Sigmoid colon (tissue), 7 donors: ENCODE results near the gene NCAPH2. TPM values are rescaled to one million over a fixed set of nuclear protein-coding genes. Genes with fewer than 3 reads are reported as not detected.

Experiments used
- DNase-seq: peaks from one replicate; pipeline ENCODE4 v3.0.0-alpha.2; 2019
- H3K27ac ChIP-seq, 4 donors: fragments of 200-600 bp; sonication (generic); one replicate each; pipeline ENCODE4 v1.5.1; 2016 to 2019; ENCODE audit warnings: mild to moderate bottlenecking in 1 of 4
- H3K27me3 ChIP-seq, 3 donors: fragments of 200-600 bp; sonication (generic); one replicate each; pipeline ENCODE4 v1.5.1; 2019; ENCODE audit warnings: mild to moderate bottlenecking in 1 of 3
- H3K36me3 ChIP-seq, 4 donors: fragments of 200-600 bp; sonication (generic); one replicate each; pipeline ENCODE4 v1.5.1; 2016 to 2019
- H3K4me1 ChIP-seq, 4 donors: fragments of 200-600 bp; sonication (generic); one replicate each; pipeline ENCODE4 v1.5.1; 2017 to 2019
- H3K4me3 ChIP-seq, 4 donors: fragments of 200-600 bp; sonication (generic); one replicate each; pipeline ENCODE4 v1.5.1; 2017 to 2019; ENCODE audit warnings: mild to moderate bottlenecking in 2 of 4, moderate library complexity in 1 of 4
- H3K9me3 ChIP-seq, 4 donors: fragments of 200-600 bp in 3 of 4; sonication (generic) in 3 of 4; one replicate each; pipeline versions ENCODE4 v1.5.1 to v1.6.1; 2013 to 2019
- EP300 ChIP-seq, 4 donors: sonication (generic); formaldehyde crosslinking; IDR thresholded peaks; one replicate each; pipeline ENCODE4 v1.6.1; 2017; ENCODE audit warnings: antibody characterized with exemption in 4 of 4
- POLR2A ChIP-seq, 2 donors: fragments of 450-650 bp; IDR thresholded peaks; one replicate each; pipeline ENCODE4 v1.6.1; 2016; ENCODE audit warnings: antibody characterized with exemption in 2 of 2, mild to moderate bottlenecking in 2 of 2, moderate library complexity in 2 of 2
- POLR2AphosphoS5 ChIP-seq, 4 donors: sonication (generic); formaldehyde crosslinking; IDR thresholded peaks; one replicate each; pipeline ENCODE4 v1.6.1; 2017; ENCODE audit warnings: antibody characterized with exemption in 4 of 4
- WGBS, 2 donors: extraction: QIAGEN DNeasy Blood & Tissue Kit; methylation state at CpG; one replicate each; pipeline ENCODE4 v1.1.7; 2013; 5-methylcytosine and 5-hydroxymethylcytosine counted together
- intact Hi-C: fragments of 100-400 bp; cut with DNase I; formaldehyde crosslinking; loops from one replicate; pipeline ENCODE4 v1.15.1; 2023
- polyA plus RNA-seq, 3 donors: library from polyadenylated mRNA; stranded (reverse); fragments of 200-250 nt; gene quantifications; one replicate each; pipeline ENCODE4 v1.2.3, GENCODE V29; 2013
- total RNA-seq, 4 donors: library from RNA; depleted of rRNA; stranded (reverse); fragments of >200 nt; gene quantifications; one replicate each; pipeline ENCODE4 v1.1.0, GENCODE V29; 2016
- TF ChIP-seq, protein P1 (sequence below), 4 experiments: fragments of 450-650 bp in 3 of 4; fragments of 200-600 bp in 1 of 4; IDR thresholded peaks; one replicate each; pipeline ENCODE4 v1.5.1; 2016 to 2019; ENCODE audit warnings: antibody characterized with exemption in 4 of 4, mild to moderate bottlenecking in 3 of 4, moderate library complexity in 2 of 4
- donor health status: healthy with polysubstance abuse.
- donor health status: Bipolar disorder and iron deficiency.
- donor health status: healthy.

Gene NCAPH2
- total and polyA plus RNA-seq, 7 donors, result 20.3 to 54.0 (median 34.8) TPM

DNA sequence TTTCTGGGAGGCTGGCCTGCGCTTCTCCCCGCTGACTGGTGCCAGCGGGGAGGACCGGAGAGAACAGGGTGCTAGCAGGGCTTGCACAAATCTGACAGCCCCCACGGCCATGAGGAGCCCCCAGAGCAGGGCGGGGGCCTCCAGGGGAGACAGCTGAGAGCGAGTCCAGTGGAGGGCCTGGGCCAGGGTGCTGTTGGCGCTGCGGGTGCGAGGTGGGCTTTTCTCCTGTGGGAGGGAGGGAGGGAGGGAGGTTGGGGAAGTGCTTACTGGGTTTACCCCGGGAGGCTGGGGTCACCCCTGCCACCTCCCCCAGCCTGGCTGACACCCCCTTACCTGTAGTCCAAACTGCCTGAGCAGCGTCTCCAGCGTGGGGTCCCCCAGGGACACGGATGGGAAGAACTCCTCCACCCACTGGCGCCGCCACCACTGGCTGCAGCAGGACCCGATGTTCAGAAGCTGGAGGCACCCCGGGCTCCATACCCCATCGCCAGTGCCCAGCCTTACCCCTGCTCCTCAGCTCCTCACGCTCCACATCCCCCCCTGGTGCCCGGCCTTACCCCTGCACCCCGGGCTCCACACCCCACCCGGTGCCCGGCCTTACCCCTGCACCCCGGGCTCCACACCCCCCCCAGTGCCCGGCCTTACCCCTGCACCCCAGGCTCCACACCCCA lies 4.4 kb upstream of the NCAPH2 start:
- TF ChIP-seq POLR2A (IDR thresholded peaks at IDR 0.05) (no peak), EP300 (IDR thresholded peaks at IDR 0.05) (no peak), POLR2AphosphoS5 (IDR thresholded peaks at IDR 0.05) (no peak)
- TF ChIP-seq, protein P1, sequence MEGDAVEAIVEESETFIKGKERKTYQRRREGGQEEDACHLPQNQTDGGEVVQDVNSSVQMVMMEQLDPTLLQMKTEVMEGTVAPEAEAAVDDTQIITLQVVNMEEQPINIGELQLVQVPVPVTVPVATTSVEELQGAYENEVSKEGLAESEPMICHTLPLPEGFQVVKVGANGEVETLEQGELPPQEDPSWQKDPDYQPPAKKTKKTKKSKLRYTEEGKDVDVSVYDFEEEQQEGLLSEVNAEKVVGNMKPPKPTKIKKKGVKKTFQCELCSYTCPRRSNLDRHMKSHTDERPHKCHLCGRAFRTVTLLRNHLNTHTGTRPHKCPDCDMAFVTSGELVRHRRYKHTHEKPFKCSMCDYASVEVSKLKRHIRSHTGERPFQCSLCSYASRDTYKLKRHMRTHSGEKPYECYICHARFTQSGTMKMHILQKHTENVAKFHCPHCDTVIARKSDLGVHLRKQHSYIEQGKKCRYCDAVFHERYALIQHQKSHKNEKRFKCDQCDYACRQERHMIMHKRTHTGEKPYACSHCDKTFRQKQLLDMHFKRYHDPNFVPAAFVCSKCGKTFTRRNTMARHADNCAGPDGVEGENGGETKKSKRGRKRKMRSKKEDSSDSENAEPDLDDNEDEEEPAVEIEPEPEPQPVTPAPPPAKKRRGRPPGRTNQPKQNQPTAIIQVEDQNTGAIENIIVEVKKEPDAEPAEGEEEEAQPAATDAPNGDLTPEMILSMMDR (IDR thresholded peaks at IDR 0.05), result no peak
- intact Hi-C loops, result no loop called here
- H3K4me3 ChIP-seq, result no peak overlapping the region
- no peaks in the 10 kb centered on the region for H3K27me3 ChIP-seq
- no peaks in the 10 kb centered on the region for H3K9me3 ChIP-seq
- no peak overlapping the region for H3K27ac ChIP-seq
- H3K36me3 ChIP-seq, result peaks cover 20 to 36% (median 29%) of the 10 kb centered on the region in 4 donors
- H3K4me1 ChIP-seq, result peaks cover 0 to 25% (median 16%) of the 10 kb centered on the region in 4 donors
- WGBS, 2 donors, result 81 to 93% methylated on average over 25 to 26 of the region's 26 CpGs
- peak; percentile 69 for DNase-seq

GRCh38 chr22:50504369-50505211 lies 3.4 kb upstream of the NCAPH2 start:
- intact Hi-C loops, result loop anchor here (5.0 kb wide), 2 partner anchors 157 to 262 kb away; no protein-coding TSS in a partner anchor
- WGBS, 2 donors, result 94% methylated on average over 44 of the region's 44 CpGs
- H3K9me3 ChIP-seq, result no peaks in the 10 kb centered on the region

DNA sequence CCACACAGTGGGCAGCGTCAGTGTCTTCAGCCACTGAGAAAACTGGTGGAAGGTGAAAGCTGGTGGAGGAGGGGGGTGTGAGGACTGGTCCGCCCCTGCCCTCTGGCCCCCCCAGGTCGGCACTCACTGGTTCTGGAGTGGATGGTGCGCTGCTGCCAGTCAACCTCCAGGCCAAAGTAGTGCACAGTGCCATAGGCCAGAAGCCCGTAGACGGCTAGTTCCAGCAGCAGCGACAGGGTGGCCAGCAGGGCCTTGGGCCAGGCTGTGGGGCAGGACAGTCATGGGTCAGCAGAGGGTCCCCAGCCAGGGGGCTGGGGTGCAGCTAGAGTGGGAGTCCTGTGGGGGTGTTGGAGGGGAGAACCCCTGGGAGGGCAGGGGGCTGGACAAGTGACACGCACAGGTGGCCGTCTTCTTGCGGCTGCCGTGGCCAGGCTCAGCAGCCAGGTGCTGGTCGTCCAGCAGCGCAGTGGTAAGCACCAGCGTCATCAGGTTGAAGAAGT lies 2.7 kb upstream of the NCAPH2 start:
- intact Hi-C loops, result loop anchor here (5.0 kb wide), 2 partner anchors 158 to 263 kb away; no protein-coding TSS in a partner anchor
- TF ChIP-seq, protein P1 (IDR thresholded peaks at IDR 0.05), result no peak
- TF ChIP-seq POLR2AphosphoS5 (IDR thresholded peaks at IDR 0.05) (no peak), POLR2A (IDR thresholded peaks at IDR 0.05) (no peak), EP300 (IDR thresholded peaks at IDR 0.05) (no peak)
- WGBS, 2 donors, result 94 to 96% methylated on average over 14 of the region's 14 CpGs
- H3K27ac ChIP-seq, result no peak overlapping the region
- no peak for DNase-seq
- H3K4me1 ChIP-seq, result peaks cover 0 to 39% (median 24%) of the 10 kb centered on the region in 4 donors
- H3K36me3 ChIP-seq, result peaks cover 20 to 36% (median 29%) of the 10 kb centered on the region in 4 donors
- no peaks in the 10 kb centered on the region for H3K9me3 ChIP-seq
- H3K4me3 ChIP-seq, result no peak overlapping the region
- no peaks in the 10 kb centered on the region for H3K27me3 ChIP-seq

More at GRCh38 chr22:50504369-50505211, 3.4 kb upstream of the NCAPH2 start:
- Histone ChIP-seq H3K27me3 (no peaks in the 10 kb centered on the region), H3K27ac (no peak overlapping the region), H3K4me3 (no peak overlapping the region), H3K4me1 (peaks cover 0 to 33% (median 24%) of the 10 kb centered on the region in 4 donors), H3K36me3 (peaks cover 20 to 36% (median 29%) of the 10 kb centered on the region in 4 donors)
- DNase-seq, result no peak
- TF ChIP-seq POLR2A (IDR thresholded peaks at IDR 0.05), result no peak
- no peak for TF ChIP-seq POLR2AphosphoS5 (IDR thresholded peaks at IDR 0.05)
- TF ChIP-seq, protein P1 (IDR thresholded peaks at IDR 0.05), result no peak
- TF ChIP-seq EP300 (IDR thresholded peaks at IDR 0.05), result no peak

- WGBS, 2 donors, result 92 to 94% methylated on average over 41 of the region's 41 CpGs
- peak overlapping the region; percentile 67 to 97 (median 96) for H3K4me3 ChIP-seq
- no peak overlapping the region for H3K27ac ChIP-seq
- H3K27me3 ChIP-seq, result no peaks in the 10 kb centered on the region
- peaks cover 0 to 39% (median 24%) of the 10 kb centered on the region in 4 donors for H3K4me1 ChIP-seq
- DNase-seq, result peak; percentile 66
- no peaks in the 10 kb centered on the region for H3K9me3 ChIP-seq
- intact Hi-C loops, result loop anchor here (2.0 to 5.0 kb wide), 3 partner anchors 31 to 264 kb away; partner anchors contain the start of gene SBF1
- peaks cover 20 to 36% (median 29%) of the 10 kb centered on the region in 4 donors for H3K36me3 ChIP-seq
- TF ChIP-seq, protein P1 (IDR thresholded peaks at IDR 0.05), result no peak
- no peak for TF ChIP-seq POLR2AphosphoS5 (IDR thresholded peaks at IDR 0.05)
- TF ChIP-seq POLR2A (IDR thresholded peaks at IDR 0.05), result no peak
- no peak for TF ChIP-seq EP300 (IDR thresholded peaks at IDR 0.05)
These were observed 2.0 kb upstream of the NCAPH2 start for GRCh38 chr22:50505776-50506610.
